Right hindlimb (tissue), 1 donor: ENCODE data around the gene MRPL27.

ENCODE experiments used
- DNase-seq: peaks from one replicate; pipeline ENCODE4 v3.0.0-alpha.2; 2018

MRPL27 gene

DNA sequence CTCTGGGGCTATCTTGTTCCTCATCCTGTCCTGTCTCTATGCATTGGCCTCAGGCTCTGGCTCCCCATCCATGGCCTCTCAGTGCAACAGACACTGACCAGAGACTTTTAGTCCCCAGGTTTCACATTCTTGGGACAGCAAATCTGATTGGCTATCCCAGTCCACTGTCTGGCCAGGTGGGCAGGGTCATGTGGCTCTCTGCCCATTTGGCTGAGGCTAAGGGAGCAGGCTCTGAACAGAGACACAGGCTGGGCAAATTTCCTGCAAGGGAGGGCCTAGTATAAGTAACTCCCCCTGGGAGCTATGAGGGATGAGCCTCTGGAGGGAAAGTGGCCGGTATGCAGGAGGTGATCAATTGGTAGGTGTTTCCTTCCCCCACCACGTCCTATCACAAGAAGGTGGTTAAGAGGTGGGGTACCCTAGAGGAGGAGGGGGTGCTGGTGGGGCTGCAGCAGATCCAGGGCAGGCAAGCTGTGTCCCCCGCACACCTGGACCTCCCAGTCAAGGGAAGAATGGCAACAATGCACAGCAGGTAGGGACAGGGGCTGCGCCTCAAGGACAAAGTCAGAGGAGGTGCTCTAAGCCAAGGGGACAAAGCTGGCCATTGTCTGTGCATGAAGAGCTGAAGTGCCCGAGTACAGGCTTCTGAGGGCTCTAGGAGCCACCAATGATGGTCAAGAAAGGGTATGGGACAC lies 13.8 kb downstream of the MRPL27 start:
- no peak for DNase-seq

DNA sequence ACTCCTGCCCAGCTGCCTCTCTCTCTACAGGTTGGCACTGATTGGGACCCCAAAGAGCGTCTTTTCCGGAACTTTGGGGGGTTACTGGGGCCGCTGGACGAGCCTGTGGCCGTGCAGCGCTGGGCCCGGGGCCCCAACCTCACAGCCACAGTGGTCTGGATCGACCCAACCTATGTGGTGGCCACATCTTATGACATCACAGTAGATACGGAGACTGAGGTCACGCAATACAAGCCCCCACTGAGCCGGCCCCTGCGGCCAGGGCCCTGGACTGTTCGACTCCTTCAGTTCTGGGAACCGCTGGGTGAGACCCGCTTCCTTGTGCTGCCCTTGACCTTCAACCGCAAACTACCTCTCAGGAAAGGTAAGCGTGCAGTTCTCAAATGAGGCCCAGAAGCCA lies 14.8 kb downstream of the MRPL27 start:
- no peak for DNase-seq

DNA sequence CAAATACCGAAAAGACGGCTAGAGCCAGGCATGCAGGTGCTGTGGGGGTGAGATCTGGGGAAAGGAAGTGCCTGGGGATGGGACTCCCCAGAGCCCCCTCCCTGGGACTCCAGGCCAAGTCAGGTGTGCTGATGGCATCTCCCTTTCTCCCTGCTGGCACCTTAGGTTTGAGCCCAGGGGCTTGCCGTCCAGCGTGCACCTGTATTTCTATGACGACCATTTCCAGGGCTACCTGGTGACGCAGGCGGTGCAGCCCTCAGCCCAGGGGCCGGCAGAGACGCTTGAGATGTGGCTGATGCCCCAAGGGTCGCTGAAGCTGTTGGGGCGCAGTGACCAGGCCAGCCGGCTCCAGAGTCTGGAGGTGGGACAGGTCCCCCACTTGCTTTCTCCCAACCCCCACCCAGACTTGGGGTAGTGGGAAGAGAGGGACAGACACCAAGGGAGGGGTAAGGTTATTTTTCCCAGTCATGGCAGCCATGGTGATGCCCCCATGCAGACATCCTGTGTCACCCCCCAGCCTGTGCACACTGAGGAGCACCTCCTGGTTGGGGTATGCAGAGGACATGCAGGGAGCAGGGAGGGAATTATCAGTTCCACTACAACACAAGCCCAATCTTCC lies 16.0 kb downstream of the MRPL27 start:
- no peak for DNase-seq

DNA sequence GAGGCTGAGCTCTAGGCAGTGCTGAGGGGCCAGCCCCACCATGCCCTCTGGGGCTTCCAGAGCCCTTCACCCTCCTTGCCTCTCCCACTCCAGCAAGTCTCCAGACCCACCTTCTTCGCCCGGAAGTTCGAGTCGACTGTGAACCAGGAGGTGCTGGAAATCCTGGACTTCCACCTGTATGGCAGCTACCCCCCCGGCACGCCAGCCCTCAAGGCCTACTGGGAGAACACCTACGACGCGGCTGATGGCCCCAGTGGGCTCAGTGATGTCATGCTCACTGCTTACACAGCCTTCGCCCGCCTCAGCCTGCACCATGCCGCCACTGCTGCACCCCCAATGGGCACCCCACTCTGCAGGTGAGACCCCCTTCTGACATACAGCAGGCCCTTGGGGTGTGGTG lies 16.6 kb downstream of the MRPL27 start:
- DNase-seq: no peak

DNA sequence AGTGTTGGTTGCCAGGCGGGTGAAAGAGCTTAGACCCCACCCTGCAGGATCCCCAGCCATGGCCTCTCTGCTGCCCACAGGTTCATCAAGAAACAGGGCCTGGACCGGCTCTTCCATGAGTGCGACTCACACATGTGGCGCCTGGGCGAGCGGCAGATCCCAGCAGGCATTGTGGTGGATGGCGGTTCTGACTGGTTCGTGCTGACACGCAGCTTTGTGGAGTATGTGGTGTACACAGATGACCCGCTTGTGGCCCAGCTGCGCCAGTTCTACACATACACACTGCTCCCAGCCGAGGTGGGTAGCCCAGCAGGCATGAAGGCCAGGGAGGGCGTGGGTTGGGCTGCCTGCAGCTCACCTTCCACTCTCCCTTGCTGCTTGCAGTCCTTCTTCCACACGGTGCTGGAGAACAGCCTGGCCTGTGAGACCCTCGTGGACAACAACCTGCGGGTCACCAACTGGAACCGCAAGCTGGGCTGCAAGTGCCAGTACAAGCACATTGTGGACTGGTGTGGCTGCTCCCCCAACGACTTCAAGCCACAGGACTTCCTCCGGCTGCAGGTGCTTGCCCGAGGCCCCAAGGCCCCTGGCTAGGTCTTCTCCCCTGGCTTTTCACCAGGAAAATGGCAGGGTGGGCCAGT lies 17.2 kb downstream of the MRPL27 start:
- peak; percentile 16 for DNase-seq

DNA sequence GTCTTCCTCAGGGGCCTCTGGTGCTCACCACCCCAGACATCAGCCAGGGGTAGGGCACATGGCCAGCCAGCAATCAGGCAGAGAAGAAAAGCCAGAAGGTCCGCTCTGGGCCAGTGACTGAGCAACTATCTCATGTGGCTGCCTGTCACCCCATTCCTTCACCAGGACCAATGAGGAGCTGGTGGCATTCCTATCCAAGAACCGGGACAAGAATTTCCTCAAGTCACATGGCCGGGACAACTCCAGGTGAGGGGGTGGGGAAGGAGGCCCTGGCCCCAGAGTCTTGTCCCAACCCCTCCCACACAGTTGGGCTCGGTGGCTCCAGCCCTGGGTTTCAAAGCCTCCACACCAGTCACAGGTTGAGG lies 17.7 kb downstream of the MRPL27 start:
- peak; percentile 13 for DNase-seq

DNA sequence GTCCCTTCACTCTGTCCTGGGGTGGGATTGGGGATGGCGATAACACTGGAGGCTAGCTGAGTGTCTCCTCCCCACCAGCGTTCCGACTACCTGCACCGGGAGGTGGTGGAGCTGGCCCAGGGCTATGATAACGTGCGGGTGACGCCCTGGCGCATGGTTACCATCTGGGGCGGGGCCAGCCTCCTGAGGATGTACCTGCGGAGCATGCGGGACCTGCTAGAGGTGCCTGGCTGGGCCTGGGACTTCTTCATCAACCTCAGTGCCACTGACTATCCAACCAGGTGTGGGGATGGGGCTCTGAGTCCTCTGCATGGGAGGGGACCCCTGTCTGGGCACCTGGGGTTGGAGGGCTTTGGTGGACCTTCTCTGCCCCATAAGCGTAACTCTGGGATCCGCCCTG lies 18.2 kb downstream of the MRPL27 start:
- DNase-seq: peak; percentile 15

DNA sequence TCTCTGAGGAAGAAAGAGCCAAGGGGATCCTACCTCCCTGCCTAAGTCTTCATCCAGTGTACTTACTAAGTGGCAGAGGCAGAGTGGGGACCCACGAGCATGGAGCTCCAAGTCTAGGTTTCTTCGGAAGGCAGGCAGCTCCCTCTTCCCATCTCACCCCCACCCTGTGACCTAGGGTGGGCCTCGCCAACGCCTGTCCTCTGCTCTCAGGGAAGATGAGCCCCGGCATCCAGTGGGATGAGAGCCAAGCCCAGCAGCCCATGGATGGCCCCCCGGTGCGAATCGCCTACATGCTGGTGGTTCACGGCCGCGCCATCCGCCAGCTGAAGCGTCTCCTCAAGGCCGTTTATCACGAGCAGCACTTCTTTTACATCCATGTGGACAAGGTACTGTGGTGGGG lies 18.8 kb downstream of the MRPL27 start:
- no peak for DNase-seq

DNA sequence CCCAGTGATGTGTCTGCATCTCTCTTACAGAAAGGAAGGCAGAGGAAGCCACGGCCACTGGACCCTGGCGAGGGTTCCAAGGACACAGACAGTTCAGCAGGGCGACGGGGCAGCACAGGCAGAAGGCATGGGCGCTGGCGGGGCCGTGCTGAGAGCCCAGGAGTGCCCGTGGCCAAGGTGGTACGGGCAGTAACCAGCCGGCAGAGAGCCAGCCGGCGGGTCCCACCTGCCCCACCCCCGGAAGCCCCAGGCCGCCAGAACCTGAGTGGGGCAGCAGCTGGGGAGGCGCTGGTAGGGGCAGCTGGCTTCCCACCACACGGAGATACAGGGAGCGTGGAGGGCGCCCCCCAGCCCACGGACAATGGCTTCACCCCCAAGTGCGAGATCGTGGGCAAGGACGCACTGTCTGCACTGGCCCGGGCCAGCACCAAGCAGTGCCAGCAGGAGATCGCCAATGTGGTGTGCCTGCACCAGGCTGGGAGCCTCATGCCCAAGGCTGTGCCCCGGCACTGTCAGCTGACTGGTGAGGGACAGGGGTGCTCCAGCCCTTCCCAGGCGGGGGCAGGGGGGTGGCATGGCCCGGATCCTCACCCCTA lies 19.3 kb downstream of the MRPL27 start:
- peak; percentile 16 for DNase-seq

DNA sequence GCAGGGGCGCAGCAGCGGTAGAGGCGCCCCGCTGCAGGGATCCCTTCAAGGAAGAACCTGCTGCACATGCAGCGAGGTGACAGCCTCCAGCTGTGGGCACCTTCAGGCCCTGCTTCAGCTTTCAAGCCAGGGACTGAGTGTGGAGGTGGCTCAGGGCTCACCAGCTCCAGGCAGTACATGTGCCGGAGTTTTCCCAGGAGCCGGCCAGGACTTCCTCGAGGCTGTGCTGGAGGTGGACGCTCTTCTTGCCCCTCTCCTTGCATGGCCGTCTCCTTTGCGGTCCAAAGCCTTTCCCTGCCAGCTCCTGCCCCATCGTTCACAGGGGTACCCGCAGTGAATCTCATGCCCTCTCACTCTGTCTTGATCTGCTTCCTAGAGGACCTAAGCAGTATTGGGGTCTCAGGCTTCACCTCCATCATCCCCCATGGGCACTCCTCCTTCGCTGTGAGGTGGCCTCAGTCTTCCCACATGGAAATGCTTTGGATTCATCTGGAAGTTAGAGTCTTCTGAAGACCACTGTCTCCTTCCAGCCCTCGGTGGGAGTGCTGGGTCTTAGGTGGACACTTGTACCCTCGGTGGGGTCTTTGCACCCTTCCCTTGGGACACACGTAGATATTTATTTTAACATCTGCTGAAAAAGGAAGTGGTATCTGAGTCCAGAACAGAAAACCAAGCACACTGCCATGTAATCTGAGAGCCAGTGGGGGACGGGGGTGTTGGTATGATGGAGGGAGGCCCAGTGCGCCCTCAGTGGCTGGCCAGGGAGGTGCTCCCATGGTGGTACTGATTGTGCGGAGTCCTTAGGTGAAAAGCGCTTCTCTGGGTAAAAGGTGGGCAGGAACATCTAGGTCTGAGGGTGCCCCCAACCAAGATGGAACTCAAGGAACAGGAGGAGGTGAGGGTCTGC lies 20.0 kb downstream of the MRPL27 start:
- peak; percentile 16 for DNase-seq

DNA sequence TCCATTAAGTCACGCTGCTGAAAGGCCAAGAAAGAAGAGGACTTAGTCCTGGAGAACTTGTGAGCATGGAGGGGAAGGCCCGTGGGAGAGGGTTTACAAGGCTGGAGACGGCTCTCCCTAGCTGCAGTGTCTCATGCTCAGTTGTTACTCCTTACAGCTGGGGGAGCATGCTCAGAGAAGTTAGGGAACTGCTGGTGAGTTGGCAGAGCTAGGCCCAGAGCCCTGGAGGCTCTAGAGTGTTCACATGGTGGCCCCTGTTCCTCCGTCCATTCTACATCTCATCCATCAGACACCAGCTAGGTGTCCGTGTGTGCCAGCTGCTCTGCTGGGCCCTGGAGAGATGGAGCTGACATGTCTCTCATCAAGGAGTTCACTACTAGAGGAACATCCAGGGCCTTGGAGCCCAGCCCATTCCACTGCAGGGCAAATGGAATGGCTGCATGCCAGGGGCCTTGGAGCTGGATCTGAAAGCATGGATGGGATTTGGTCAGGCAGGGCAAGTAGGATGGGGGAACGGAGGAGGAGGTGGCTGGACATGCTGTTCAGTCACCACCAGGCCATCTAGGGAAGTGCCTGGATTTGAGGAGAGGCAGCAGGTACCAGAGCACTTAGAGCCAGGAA lies 20.8 kb downstream of the MRPL27 start:
- peak; percentile 24 for DNase-seq

DNA sequence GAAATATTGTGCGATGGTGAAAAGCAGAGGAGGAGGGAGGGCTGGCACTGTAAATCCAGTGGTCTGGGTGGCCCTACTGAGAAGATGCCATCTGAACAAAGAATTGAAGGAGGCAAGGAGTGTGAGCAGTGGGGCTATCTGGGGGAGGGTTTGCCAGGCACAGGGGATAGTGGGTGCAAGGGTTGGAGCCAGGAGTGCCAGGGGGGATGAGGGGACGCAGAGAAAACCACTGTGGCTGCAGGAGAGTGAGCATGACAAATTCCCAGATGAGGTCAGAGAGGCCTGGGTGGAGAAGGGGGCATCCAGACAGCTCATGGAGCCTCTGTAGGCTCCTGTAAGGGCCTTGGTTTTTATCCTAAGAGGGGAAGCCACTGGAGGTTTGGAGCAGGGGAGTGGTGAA lies 22.3 kb downstream of the MRPL27 start:
- no peak for DNase-seq

DNA sequence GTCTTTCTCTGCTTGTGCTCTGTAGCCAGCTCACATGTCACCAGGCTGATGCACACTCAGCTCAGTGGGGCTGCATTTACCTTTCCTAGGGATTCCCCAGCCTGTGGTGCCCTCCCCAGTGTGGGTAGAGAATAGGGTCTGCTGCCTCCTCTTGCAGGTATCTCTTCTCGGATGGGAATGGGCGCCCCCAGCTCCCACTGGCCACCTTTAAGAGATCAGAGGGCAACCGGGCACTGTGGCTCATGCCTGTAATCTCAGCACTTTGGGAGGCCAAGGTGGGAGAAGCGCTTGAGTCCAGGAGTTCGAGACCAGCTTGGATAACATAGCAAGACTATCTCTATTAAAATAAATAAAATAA lies 23.8 kb downstream of the MRPL27 start:
- peak; percentile 14 for DNase-seq

DNA sequence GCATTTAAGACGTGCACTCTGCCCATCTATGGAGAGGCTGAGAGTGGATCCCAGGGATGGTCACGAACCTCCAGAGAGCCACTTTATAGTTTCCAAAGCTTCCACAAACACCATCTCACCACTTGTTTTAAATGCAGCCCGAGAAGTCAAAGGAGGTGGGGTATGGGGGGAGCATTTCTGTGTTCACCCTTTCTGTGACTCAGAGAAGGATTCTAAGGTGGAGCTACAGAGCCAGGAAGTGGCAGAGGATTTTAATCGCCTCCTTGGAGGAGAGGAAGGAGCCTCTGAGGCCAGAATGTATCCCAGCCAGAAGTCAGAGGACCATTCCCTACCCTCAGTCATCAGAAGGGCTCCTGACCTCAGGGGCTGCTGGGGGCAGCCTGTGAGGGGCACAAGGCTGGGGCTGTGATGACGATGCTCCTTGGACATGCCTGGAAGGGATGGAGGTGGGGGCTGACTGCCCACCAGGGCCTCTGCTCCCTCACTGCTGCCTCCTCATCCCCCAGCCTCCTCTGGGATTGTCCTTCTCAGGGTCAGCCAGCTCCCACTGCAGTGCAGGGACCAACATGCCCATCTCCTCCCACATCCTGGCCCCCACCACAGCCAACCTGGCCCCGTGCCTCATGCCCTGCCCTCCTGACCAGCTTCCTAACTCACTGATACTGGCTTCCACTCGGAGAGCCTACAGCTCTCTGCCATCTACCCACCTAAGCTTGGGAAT lies 24.3 kb downstream of the MRPL27 start:
- DNase-seq: peak; percentile 12

DNA sequence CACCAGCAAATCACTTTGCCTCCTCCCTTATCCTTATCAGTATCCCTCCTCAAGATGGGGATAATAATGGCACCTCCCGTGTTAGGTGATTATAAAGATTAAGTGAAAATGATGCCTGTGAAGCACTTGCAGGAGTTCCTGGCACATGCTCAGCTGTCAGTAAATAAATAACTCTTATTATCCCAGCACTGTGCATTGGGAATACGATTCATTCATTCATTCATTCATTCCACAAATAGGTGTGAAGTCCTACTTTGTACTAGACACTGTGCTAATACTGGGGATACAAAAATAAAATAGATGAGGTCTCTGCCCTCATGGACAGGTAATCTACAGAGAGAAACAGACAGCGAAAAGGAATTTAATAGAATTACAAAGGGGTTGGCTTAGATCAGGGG lies 25.1 kb downstream of the MRPL27 start:
- DNase-seq: no peak

DNA sequence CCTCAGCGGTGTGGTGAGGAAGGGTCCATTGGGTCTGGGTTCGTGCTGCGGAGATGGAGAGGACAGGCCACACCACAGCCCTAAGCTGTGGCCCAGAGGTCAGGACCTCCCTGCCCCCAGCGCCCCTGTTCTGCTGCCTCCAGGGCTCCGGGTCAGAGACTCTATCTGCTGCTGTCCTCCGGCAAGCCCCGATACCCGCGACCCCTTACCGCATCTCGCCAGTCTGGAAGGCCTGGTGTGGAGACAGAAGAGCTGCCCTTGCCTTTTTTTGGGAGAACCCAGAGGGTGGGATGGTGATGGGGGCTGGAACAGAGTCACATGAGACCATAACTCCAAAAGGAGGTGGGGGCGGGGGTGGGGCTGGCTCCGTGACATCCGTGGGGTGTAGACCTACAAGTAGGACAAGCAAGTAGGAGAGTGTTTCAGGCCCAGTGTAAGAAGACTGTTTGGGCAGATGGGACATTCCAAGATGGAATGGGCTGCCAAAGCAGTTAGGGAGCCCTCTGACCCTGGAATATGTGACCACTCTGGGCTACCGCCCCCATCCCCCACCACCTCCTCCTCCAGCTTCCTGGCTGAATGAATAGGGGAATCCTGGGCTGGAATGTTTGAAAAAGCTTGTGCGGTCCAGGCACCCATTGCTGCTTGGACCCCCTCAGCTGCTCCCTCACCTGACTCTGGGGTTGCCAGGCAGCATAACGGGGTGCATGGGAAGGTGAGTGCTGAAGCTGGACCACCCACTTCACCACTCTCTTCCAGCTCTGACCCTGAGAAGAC lies 25.7 kb downstream of the MRPL27 start:
- DNase-seq: peak; percentile 34

DNA sequence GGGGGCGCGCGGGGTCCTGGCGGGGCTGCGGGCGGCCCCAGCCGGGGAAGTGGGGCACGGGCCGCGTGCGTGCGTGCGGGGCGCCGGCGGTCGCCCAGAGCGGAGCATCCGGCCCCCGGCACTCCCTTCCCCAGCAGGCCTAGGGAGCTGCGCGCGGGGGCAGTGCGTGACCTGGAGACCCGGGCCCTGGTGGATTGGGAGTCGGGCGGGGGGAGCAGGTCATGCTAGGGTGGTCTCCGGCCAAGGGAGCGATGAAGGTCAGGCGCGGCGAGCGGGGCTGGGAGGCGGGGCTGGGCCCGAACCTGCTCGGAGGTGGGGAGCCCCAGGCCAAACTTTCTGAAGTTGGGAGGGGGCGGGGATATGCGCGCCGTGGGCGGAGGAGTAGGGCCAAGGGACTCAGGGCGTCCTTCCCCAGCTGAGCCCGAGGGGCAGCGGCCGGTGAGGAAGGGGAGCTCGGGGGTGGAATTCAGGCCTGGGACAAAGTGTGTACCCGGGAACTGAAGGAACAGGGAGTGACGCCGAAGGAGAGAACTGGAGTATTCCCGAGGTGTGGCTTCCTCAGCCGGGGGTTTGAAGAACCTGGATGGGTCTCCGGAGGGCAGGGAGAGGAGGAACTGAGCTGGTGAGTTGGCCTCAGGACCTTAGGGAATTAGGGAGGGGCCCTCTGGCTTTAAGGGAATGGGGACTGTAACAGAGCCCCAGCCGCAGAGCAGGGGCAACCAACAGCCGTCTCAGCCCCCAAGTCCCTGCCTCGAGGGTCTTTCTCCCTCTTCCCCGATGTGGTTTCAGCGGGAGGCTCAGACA lies 26.5 kb downstream of the MRPL27 start:
- peak; percentile 61 for DNase-seq

DNA sequence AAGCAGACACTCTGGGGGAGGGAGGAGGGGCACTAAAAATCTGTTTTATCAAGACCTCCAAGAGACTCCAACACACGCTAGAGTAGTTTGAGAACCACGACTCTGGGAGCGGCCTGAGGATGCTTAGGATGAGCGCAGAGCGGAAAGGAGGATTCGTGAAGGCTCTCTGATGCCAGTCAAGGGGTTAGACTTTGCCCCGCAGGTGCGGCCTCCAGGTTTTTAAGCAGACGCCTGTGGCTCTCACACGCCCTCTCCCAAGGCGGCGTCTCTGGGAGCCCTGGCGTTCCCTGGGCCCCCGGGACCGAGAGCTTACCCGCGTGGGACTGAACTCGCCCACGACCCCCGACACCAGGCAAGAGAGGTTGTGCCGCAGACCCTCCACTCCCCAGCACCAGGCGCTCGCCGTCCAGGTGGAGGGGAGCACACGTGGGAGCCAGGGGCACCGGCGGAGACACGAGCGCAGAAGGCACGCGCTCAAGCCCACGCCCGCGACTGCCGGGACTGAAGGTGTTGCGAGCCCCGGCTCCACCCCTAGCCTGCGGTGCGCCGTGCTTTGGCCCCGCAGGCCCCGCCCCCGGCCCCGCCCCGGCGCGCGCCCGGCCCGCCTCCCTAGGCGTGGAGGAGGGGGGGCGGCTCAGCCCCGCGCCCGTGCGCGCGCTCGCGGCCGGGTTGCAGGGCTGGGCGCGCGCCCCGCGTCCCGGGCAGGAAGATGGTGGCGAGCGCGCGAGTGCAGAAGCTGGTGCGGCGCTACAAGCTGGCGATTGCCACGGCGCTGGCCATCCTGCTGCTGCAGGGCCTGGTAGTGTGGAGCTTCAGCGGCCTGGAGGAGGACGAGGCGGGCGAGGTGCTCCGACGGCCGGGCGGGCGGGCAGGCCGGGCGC lies 27.3 kb downstream of the MRPL27 start, which contains the start of gene XYLT2:
XYLT2 (plus strand) TSS at position 695 of the 881 bp plus-strand sequence; CDS start at position 710, 15 bp downstream.
- peak; percentile 87 for DNase-seq
